Hepatocyte (in vitro differentiated cells): Measurements from ENCODE around the gene INPP5D.

ENCODE experiments used
- EZH2 ChIP-seq: fragments of 200-600 bp; sonication (generic); IDR thresholded peaks from 2 replicates; pipeline ENCODE4 v1.6.1; 2016; ENCODE audit warnings: antibody characterized with exemption, mild to moderate bottlenecking, borderline replicate concordance
- EZH2phosphoT487 ChIP-seq: fragments of 200-600 bp; sonication (generic); IDR thresholded peaks from one replicate; pipeline ENCODE4 v1.6.1; 2018; ENCODE audit warnings: antibody characterized with exemption, mild to moderate bottlenecking, low read depth, moderate library complexity; ENCODE audit not compliant: unreplicated experiment, severe bottlenecking
- TF ChIP-seq, protein P1 (sequence below): fragments of 200-600 bp; sonication (generic); IDR thresholded peaks from 2 replicates; pipeline ENCODE4 v1.5.1; 2016; ENCODE audit warnings: antibody characterized with exemption, mild to moderate bottlenecking; ENCODE audit not compliant: poor library complexity

- TF ChIP-seq, protein P1, sequence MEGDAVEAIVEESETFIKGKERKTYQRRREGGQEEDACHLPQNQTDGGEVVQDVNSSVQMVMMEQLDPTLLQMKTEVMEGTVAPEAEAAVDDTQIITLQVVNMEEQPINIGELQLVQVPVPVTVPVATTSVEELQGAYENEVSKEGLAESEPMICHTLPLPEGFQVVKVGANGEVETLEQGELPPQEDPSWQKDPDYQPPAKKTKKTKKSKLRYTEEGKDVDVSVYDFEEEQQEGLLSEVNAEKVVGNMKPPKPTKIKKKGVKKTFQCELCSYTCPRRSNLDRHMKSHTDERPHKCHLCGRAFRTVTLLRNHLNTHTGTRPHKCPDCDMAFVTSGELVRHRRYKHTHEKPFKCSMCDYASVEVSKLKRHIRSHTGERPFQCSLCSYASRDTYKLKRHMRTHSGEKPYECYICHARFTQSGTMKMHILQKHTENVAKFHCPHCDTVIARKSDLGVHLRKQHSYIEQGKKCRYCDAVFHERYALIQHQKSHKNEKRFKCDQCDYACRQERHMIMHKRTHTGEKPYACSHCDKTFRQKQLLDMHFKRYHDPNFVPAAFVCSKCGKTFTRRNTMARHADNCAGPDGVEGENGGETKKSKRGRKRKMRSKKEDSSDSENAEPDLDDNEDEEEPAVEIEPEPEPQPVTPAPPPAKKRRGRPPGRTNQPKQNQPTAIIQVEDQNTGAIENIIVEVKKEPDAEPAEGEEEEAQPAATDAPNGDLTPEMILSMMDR, result no peak
- TF ChIP-seq EZH2 (no peak), EZH2phosphoT487 (no peak)
Measured at GRCh38 chr2:233059797-233060500, at the start of gene INPP5D.
